HepG2 (cell line): Measurements from ENCODE around the gene MTURN. TPM values are rescaled to one million over a fixed set of nuclear protein-coding genes. Genes with fewer than 3 reads are reported as not detected.

Experiments used
- ATAC-seq: fragments of 200-7000 bp; cut with Tn5 transposase; 3 replicates; pipeline ENCODE4 v1.9.1; 2020; ENCODE audit warnings: mild to moderate bottlenecking, moderate library complexity
- BruUV-seq: library from RNA; stranded (reverse); fragments of 400-500 nt; replicated peaks from 2 replicates; lab custom pipeline; 2021; lab: Mats Ljungman, UMichigan
- CTCF ChIA-PET: fragments of 300-600 bp; formaldehyde crosslinking; extraction: SDS; loops from one replicate; lab custom pipeline; 2021; ENCODE audit warnings: low total read pairs, inconsistent platforms, low intra/inter-chr PET ratio; lab: Yijun Ruan, JAX
- POLR2A ChIA-PET: fragments of 350-600 bp; sonication (Branson Sonifier 250); formaldehyde crosslinking; loops from one replicate; lab custom pipeline; 2020; ENCODE audit warnings: antibody characterized with exemption, inconsistent platforms; lab: Yijun Ruan, JAX
- DNase-seq: peaks from one replicate; pipeline ENCODE4 v3.0.0-alpha.2; 2015; ENCODE audit warnings: low spot score
- FAIRE-seq: peaks from 3 replicates; lab custom pipeline; 2011; peaks lifted over from hg19 to GRCh38; lab: Jason Lieb, UNC
- H2AFZ ChIP-seq: one replicate; pipeline ENCODE4 v1.6.1; 2011; ENCODE audit warnings: low read length, inconsistent platforms
- H3K27ac ChIP-seq: fragments of 300-600 bp; 3 replicates; pipeline ENCODE4 v1.8.0; 2011; ENCODE audit warnings: mixed run types, mild to moderate bottlenecking, mixed read lengths, low read length, inconsistent platforms; ENCODE audit not compliant: insufficient read depth; ENCODE audit errors: extremely low read length
- H3K27me3 ChIP-seq, 2 experiments: fragments of 200-600 bp in 1 of 2; 2 replicates in 1 of 2; 3 replicates in 1 of 2; pipeline versions ENCODE4 v1.6.0 to v1.8.0; 2011; ENCODE audit warnings: low read length in 2 of 2, mild to moderate bottlenecking in 2 of 2, moderate library complexity in 2 of 2, inconsistent platforms in 1 of 2; ENCODE audit not compliant: insufficient read depth in 2 of 2, control insufficient read depth in 1 of 2
- H3K36me3 ChIP-seq, 2 experiments: fragments of 200-600 bp in 1 of 2; replicated peaks in 1 of 2; 2 replicates in 1 of 2; 3 replicates in 1 of 2; pipeline versions ENCODE4 v1.5.1 to v1.8.0; 2011; ENCODE audit warnings: low read length in 2 of 2, inconsistent platforms in 1 of 2; ENCODE audit not compliant: insufficient read depth in 2 of 2, control insufficient read depth in 1 of 2
- H3K4me1 ChIP-seq: 2 replicates; pipeline ENCODE4 v1.5.1; 2012; ENCODE audit warnings: low read length, inconsistent platforms; ENCODE audit not compliant: insufficient read depth
- H3K4me2 ChIP-seq: 2 replicates; pipeline ENCODE4 v1.6.0; 2011; ENCODE audit warnings: low read depth, low read length, inconsistent platforms
- H3K4me3 ChIP-seq, 3 experiments: fragments of 200-600 bp in 1 of 3; sonication (generic), shearing (Covaris generic) in 1 of 3; replicated peaks in 1 of 3; 2 replicates each; pipeline ENCODE4 v1.5.1; 2011 to 2016; ENCODE audit warnings: low read length in 3 of 3, inconsistent platforms in 2 of 3, low read depth in 2 of 3, mild to moderate bottlenecking in 2 of 3, control low read depth in 1 of 3, mixed read lengths in 1 of 3; ENCODE audit not compliant: insufficient read depth in 1 of 3
- H3K79me2 ChIP-seq: one replicate; pipeline ENCODE4 v1.6.1; 2011; ENCODE audit warnings: low read length, inconsistent platforms; ENCODE audit not compliant: insufficient read depth
- H3K9ac ChIP-seq: 2 replicates; pipeline ENCODE4 v1.6.0; 2011; ENCODE audit warnings: mild to moderate bottlenecking, low read depth, low read length, inconsistent platforms; ENCODE audit not compliant: insufficient read depth
- H3K9me3 ChIP-seq: 2 replicates; pipeline ENCODE4 v1.5.1; 2012; ENCODE audit warnings: mild to moderate bottlenecking, low read length
- H4K20me1 ChIP-seq: 2 replicates; pipeline ENCODE4 v1.6.0; 2011; ENCODE audit warnings: inconsistent platforms, mild to moderate bottlenecking, low read length, moderate library complexity; ENCODE audit not compliant: insufficient read depth
- ARNT2 ChIP-seq: sonication (generic); formaldehyde crosslinking; IDR thresholded peaks from 2 replicates; pipeline ENCODE4 v1.8.0; 2022; ENCODE audit warnings: mild to moderate bottlenecking, low read depth, missing genetic modification reagents, moderate library complexity
- ATF4 ChIP-seq, 2 experiments: fragments of 450-650 bp in 1 of 2; sonication (generic) in 1 of 2; formaldehyde crosslinking; IDR thresholded peaks; 2 replicates each; pipeline versions ENCODE4 v1.5.0 to v1.8.0; 2020 to 2022; ENCODE audit warnings: mild to moderate bottlenecking in 1 of 2, missing genetic modification reagents in 1 of 2
- CBX2 ChIP-seq, 2 experiments: fragments of 200-600 bp in 1 of 2; sonication (generic); formaldehyde crosslinking in 1 of 2; IDR thresholded peaks; 2 replicates each; pipeline versions ENCODE4 v1.7.0 to v1.8.1; 2018 to 2022; ENCODE audit warnings: low read depth in 2 of 2, low read length in 1 of 2, mild to moderate bottlenecking in 1 of 2, missing genetic modification reagents in 1 of 2
- CBX5 ChIP-seq: sonication (generic); formaldehyde crosslinking; IDR thresholded peaks from 2 replicates; pipeline ENCODE4 v1.4.0; 2020; ENCODE audit warnings: missing genetic modification reagents, borderline replicate concordance
- GFI1 ChIP-seq: sonication (generic); formaldehyde crosslinking; IDR thresholded peaks from 2 replicates; pipeline ENCODE4 v1.5.0; 2020; ENCODE audit warnings: missing genetic modification reagents, mild to moderate bottlenecking, borderline replicate concordance
- ISX ChIP-seq: sonication (generic); formaldehyde crosslinking; conservative IDR thresholded peaks from 2 replicates; pipeline ENCODE4 v1.5.0; 2020; ENCODE audit warnings: missing genetic modification reagents
- NFE2L2 ChIP-seq: fragments of 150-350 bp; IDR thresholded peaks from 2 replicates; pipeline ENCODE4 v1.6.1; 2014; ENCODE audit warnings: low read length
- NFKBIZ ChIP-seq: IDR thresholded peaks from 2 replicates; pipeline ENCODE4 v1.6.1; 2018; ENCODE audit warnings: missing genetic modification reagents, missing compliant biosample characterization
- PHF5A ChIP-seq: IDR thresholded peaks from one replicate; pipeline ENCODE4 v1.6.1; 2018; ENCODE audit warnings: low read depth, missing genetic modification reagents; ENCODE audit not compliant: unreplicated experiment
- THYN1 ChIP-seq: sonication (generic); formaldehyde crosslinking; IDR thresholded peaks from 2 replicates; pipeline ENCODE4 v1.8.1; 2023; ENCODE audit warnings: low read depth, mild to moderate bottlenecking, moderate library complexity, missing genetic modification reagents, borderline replicate concordance
- ZNF10 ChIP-seq: sonication (generic); formaldehyde crosslinking; IDR thresholded peaks from 2 replicates; pipeline ENCODE4 v1.4.0; 2020; ENCODE audit warnings: mild to moderate bottlenecking, low read depth, missing genetic modification reagents, borderline replicate concordance
- ZNF207 ChIP-seq: fragments of 450-650 bp; IDR thresholded peaks from 2 replicates; pipeline ENCODE4 v1.6.1; 2016; ENCODE audit warnings: antibody characterized with exemption, borderline replicate concordance
- ZNF317 ChIP-seq: sonication (generic); formaldehyde crosslinking; IDR thresholded peaks from 2 replicates; pipeline ENCODE4 v1.5.0; 2020; ENCODE audit warnings: mild to moderate bottlenecking, missing genetic modification reagents
- ZNF326 ChIP-seq: sonication (generic); formaldehyde crosslinking; IDR thresholded peaks from 2 replicates; pipeline ENCODE4 v1.4.0; 2020; ENCODE audit warnings: missing genetic modification reagents, borderline replicate concordance
- ZNF407 ChIP-seq: sonication (generic); formaldehyde crosslinking; IDR thresholded peaks from one replicate; pipeline ENCODE4 v1.5.1; 2020; ENCODE audit warnings: mild to moderate bottlenecking, missing genetic modification reagents; ENCODE audit errors: not compliant biosample characterization
- ZNF724P ChIP-seq: sonication (generic); formaldehyde crosslinking; IDR thresholded peaks from 2 replicates; pipeline ENCODE4 v1.8.0; 2022; ENCODE audit warnings: missing genetic modification reagents, borderline replicate concordance
- ZNF792 ChIP-seq: IDR thresholded peaks from 2 replicates; pipeline ENCODE4 v1.6.1; 2016
- WGBS: methylation state at CpG from one replicate; pipeline ENCODE4 v1.1.6; 2017; ENCODE audit warnings: low lambda C conversion rate; 5-methylcytosine and 5-hydroxymethylcytosine counted together
- in situ Hi-C: cut with HindIII; loops from 2 replicates; pipeline ENCODE4 v1.10.0; 2017; ENCODE audit warnings: low pct_unique_long_range_greater_than_20kb; ENCODE audit not compliant: extremely low pct_ligation_motif_present
- intact Hi-C: fragments of 100-400 bp; cut with micrococcal nuclease; formaldehyde crosslinking; loops from one replicate; pipeline ENCODE4 v1.10.0; 2022; ENCODE audit not compliant: unreplicated experiment
- polyA plus RNA-seq, 8 experiments: library from polyadenylated mRNA; depleted of rRNA in 3 of 8; stranded (reverse) in 7 of 8; unstranded in 1 of 8; fragments of >200 nt; fragmentation: Illumina TruSeq in 4 of 8; extraction: Trizol in 4 of 8; gene quantifications; 2 replicates each; pipeline versions ENCODE4 v1.2.1 to v1.2.3, GENCODE V29; 2011 to 2016; ENCODE audit warnings: low read depth in 4 of 8, missing spikeins in 1 of 8, mixed read lengths in 1 of 8; ENCODE audit not compliant: insufficient read depth in 1 of 8
- total RNA-seq, 5 experiments: library from RNA; depleted of rRNA; stranded (reverse); fragments of >200 nt; fragmentation: Illumina TruSeq; extraction: Trizol; gene quantifications; 2 replicates each; pipeline ENCODE4 v1.2.3, GENCODE V29; 2016; ENCODE audit warnings: low read depth in 1 of 5

Gene MTURN
- total and polyA plus RNA-seq, 2 of the 13 experiments (the other 11 are each of a cell fraction or from before 2014, with no cell fraction given): 5.7 to 7.2 TPM

GRCh38 chr7:30162133-30162532, 27.3 kb downstream of the MTURN start:
- no peaks in the 10 kb centered on the region for H3K9me3 ChIP-seq
- H3K4me1 ChIP-seq: peaks cover 67% of the 10 kb centered on the region
- DNase-seq (no peak), ATAC-seq (no peak), FAIRE-seq (no peak)
- peak overlapping the region in 1 of 3 experiments; percentile 11; a peak in 2 of 6 replicates for H3K4me3 ChIP-seq
- no peaks in the 10 kb centered on the region for H4K20me1 ChIP-seq
- no peaks in the 10 kb centered on the region; a peak in 1 of 5 replicates for H3K36me3 ChIP-seq
- no peak overlapping the region for H2AFZ ChIP-seq
- no peaks in the 10 kb centered on the region for H3K27me3 ChIP-seq
- H3K79me2 ChIP-seq: no peaks in the 10 kb centered on the region
- peak overlapping the region; percentile 43 for H3K4me2 ChIP-seq
- ChIA-PET CTCF (no interaction called here), POLR2A (no interaction called here)
- no TSS peak for BruUV-seq
- intact Hi-C loops: loop anchor here (1.0 to 5.0 kb wide), 2 partner anchors 65 to 402 kb away; no protein-coding TSS in a partner anchor
- in situ Hi-C loops: loop anchor here (5.0 to 10.0 kb wide), 2 partner anchors 123 to 250 kb away; partner anchors contain the start of gene ZNRF2
- WGBS: 49% methylated on average over 3 of the region's 3 CpGs
- peak overlapping the region; percentile 15; the same call in 1 of the 2 replicates for H3K9ac ChIP-seq
- H3K27ac ChIP-seq: no peak overlapping the region
- TF ChIP-seq ZNF10 (CRISPR knock-in tag) (no peak), ZNF724P (CRISPR knock-in tag) (no peak), CBX2 (IDR thresholded peaks at IDR 0.05; ENCODE audit: low read depth, low read length) (no peak), CBX2 (CRISPR knock-in tag; IDR thresholded peaks at IDR 0.05; ENCODE audit: low read depth) (no peak), ZNF317 (CRISPR knock-in tag) (no peak), ATF4 (CRISPR knock-in tag; IDR thresholded peaks at IDR 0.05) (no peak), NFKBIZ (CRISPR knock-in tag) (no peak), ZNF407 (CRISPR knock-in tag) (no peak), ZNF326 (CRISPR knock-in tag) (no peak), ZNF792 (CRISPR knock-in tag) (no peak), ZNF207 (no peak), CBX5 (CRISPR knock-in tag) (no peak), GFI1 (CRISPR knock-in tag) (no peak), THYN1 (CRISPR knock-in tag) (no peak), ISX (CRISPR knock-in tag) (no peak), PHF5A (CRISPR knock-in tag) (no peak), ARNT2 (CRISPR knock-in tag) (no peak), NFE2L2 (no peak)
